Measurements from ENCODE around the gene GIMAP6.
"Not testable (repeated sequence)": the region's sequence is repeated elsewhere in the genome, so short reads cannot be mapped to it uniquely, and the experiment has no call there.

The GIMAP6 gene

DNA sequence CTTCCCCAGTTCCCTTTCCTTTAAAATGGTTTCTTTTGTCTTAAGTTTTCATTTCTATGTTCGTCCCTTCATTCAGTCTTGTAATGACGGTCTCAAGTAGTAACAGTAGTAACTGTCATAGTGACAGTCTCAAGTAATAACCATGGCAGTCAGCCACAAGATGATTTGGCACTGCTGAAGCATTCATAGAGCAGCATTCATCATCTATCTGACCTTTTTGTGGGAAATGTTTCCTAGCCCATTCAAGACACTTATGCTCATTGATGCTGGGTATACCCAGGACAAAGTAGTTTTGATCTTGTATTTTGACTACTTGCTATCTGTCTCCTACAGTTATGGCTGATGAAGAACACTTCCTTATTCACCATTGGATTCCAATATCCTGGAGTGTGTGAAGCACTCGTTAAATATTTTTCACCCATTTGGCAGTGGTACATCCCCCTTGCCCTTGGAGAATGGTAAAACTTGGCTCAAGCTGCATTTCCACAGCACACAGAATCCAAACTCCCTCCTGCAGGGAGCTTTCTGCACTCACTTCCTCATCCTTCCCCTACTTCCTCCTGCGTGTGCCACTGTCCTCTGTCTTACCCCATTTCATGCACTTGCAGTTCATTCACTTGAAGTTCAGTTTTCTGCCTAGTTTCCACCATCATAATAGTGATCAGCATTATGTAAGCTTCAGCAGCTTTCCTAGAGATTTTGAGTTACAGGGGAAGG is 46.0 kb downstream of the GIMAP6 start:
- peak; percentile 94 for ATAC-seq
- DNase-seq: no peak

DNA sequence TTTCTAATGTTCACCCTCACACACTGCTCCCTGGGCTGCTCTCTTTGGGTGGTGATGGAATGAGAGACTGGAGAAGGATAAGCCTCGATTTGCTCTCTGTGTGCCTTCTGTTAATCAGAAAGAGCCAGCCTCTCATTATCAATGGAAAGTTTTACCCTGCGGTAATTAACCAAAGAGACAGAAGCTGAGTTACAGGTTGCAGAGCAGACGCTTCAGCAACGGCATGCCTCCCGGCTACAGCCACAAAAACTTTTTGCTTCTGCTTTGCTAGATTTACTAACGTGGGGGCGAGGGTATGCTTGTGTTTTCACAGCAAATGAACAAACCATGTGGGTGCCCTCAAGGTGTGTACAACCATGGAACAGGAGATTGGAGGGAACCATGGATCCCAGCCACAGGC is 47.0 kb downstream of the GIMAP6 start:
- ATAC-seq (no peak), DNase-seq (no peak)

DNA sequence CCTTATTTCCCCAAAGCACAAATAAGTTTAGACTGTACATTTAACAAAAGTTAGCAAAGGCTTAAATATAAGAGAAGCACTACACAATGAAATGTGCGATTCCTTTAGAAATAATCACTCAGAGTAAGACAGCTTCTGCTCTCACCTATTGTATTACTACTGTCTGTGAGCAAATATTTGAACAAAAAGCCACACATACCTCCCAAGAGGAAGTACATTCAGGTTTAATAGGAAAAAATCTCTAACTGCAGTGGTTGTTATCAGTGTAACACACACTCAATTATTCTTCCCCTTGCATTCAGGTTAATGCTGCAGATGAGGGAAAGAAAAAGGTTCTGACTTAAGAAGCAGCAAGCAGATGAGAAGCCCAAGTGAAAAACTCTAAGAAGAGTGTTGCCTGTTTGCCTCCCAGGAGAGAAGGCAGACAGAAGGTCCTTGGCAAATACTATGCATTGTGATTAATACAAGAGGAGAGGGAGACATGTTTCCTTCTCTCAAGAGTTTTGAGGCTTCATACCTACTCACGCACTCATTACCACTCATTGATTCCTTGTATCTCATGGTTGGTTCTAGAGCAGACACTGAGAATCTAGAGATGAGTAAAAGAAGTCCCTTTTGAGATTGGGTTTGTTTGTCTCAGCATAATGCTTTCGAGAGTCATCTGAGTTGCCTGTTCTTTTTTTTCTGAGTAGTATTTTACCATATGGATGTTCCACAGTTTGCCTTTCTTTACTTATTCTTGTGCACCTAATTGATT is 51.4 kb downstream of the GIMAP6 start:
- no peak for ATAC-seq

DNA sequence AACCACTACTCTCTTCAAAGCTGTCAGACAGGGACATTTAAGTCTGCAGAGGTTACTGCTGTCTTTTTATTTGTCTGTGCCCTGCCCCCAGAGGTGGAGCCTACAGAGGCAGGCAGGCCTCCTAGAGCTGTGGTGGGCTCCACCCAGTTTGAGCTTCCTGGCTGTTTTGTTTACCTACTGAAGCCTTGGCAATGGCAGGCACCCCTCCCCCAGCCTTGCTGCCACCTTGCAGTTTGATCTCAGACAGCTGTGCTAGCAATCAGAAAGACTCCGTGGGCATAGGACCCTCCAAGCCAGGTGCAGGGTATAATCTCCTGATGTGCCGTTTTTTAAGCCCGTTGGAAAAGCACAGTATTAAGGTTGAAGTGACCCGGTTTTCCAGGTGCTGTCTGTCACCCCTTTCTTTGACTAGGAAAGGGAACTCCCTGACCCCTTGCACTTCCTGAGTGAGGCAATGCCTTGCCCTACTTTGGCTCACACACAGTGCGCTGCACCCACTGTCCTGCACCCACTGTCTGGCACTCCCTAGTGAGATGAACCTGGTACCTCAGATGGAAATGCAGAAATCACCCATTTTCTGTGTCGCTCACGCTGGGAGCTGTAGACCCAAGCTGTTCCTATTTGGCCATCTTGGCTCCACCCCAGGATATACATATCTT is 52.1 kb downstream of the GIMAP6 start:
- not testable (repeated sequence) for DNase-seq, ATAC-seq

More for the DNA sequence above, 51.4 kb downstream of the GIMAP6 start:
- DNase-seq: no peak

All from stimulated activated naive CD8-positive, alpha-beta T cell treated with anti-CD3 and anti-CD28 coated beads, Interleukin-15, Interleukin-2, amounts not matched to agents 100 U/mL and 50 U/mL, for 24 hours (primary cell).